HG03025 (cell line): Measurements from ENCODE around the gene TNFSF18.

Source experiments
- ATAC-seq: cut with Tn5 transposase; IDR thresholded peaks from one replicate; pipeline ENCODE4 v1.9.1; 2021; ENCODE audit warnings: mild to moderate bottlenecking, moderate library complexity; ENCODE audit not compliant: unreplicated experiment, low FRiP score

The TNFSF18 gene

GRCh38 chr1:173042806-173043205 lies 7.9 kb downstream of the TNFSF18 start:
- no peak for ATAC-seq

- no peak for ATAC-seq
Measured at GRCh38 chr1:173039626-173040025, 11.1 kb downstream of the TNFSF18 start.

- no peak for ATAC-seq
Measured at GRCh38 chr1:173038875-173039554, 11.7 kb downstream of the TNFSF18 start.

- ATAC-seq, result no peak
Measured at GRCh38 chr1:173024543-173024942, 26.2 kb downstream of the TNFSF18 start.

GRCh38 chr1:173023343-173023742 lies 27.4 kb downstream of the TNFSF18 start:
- no peak for ATAC-seq

GRCh38 chr1:173020138-173020750 lies 30.5 kb downstream of the TNFSF18 start:
- ATAC-seq, result peak; percentile 90

- ATAC-seq, result no peak
Measured at GRCh38 chr1:173017792-173018191, 32.9 kb downstream of the TNFSF18 start.

- ATAC-seq, result no peak
Measured at GRCh38 chr1:173016419-173016818, 34.3 kb downstream of the TNFSF18 start.

- no peak for ATAC-seq
Measured at GRCh38 chr1:173015629-173016028, 35.1 kb downstream of the TNFSF18 start.

- ATAC-seq, result no peak
Measured at GRCh38 chr1:173014160-173014559, 36.6 kb downstream of the TNFSF18 start.

- no peak for ATAC-seq
Measured at GRCh38 chr1:173012126-173012525, 38.6 kb downstream of the TNFSF18 start.

GRCh38 chr1:173009597-173009996 lies 41.1 kb downstream of the TNFSF18 start:
- ATAC-seq, result no peak

GRCh38 chr1:173005196-173005864 lies 45.4 kb downstream of the TNFSF18 start:
- ATAC-seq, result no peak

GRCh38 chr1:173002891-173003838 lies 47.6 kb downstream of the TNFSF18 start:
- no peak for ATAC-seq

- no peak for ATAC-seq
Measured at GRCh38 chr1:172999349-172999748, 51.4 kb downstream of the TNFSF18 start.

GRCh38 chr1:172997941-172998361 lies 52.8 kb downstream of the TNFSF18 start:
- ATAC-seq, result no peak

GRCh38 chr1:172993640-172994039 lies 57.1 kb downstream of the TNFSF18 start:
- ATAC-seq, result no peak

GRCh38 chr1:172991674-172992400 lies 58.9 kb downstream of the TNFSF18 start:
- no peak for ATAC-seq

- no peak for ATAC-seq
Measured at GRCh38 chr1:172990598-172991215, 60.0 kb downstream of the TNFSF18 start.
